Measurements from ENCODE around the gene IRS1. TPM values are rescaled to one million over a fixed set of nuclear protein-coding genes. Genes with fewer than 3 reads are reported as not detected.
"Not testable (repeated sequence)": the region's sequence is repeated elsewhere in the genome, so short reads cannot be mapped to it uniquely, and the experiment has no call there.

IRS1 gene
- 10 to 100 TPM; 11.4 to 14.8 (median 12.7) TPM for polyA plus RNA-seq (ENCODE audit: insufficient read length in 4 of 4)

DNA sequence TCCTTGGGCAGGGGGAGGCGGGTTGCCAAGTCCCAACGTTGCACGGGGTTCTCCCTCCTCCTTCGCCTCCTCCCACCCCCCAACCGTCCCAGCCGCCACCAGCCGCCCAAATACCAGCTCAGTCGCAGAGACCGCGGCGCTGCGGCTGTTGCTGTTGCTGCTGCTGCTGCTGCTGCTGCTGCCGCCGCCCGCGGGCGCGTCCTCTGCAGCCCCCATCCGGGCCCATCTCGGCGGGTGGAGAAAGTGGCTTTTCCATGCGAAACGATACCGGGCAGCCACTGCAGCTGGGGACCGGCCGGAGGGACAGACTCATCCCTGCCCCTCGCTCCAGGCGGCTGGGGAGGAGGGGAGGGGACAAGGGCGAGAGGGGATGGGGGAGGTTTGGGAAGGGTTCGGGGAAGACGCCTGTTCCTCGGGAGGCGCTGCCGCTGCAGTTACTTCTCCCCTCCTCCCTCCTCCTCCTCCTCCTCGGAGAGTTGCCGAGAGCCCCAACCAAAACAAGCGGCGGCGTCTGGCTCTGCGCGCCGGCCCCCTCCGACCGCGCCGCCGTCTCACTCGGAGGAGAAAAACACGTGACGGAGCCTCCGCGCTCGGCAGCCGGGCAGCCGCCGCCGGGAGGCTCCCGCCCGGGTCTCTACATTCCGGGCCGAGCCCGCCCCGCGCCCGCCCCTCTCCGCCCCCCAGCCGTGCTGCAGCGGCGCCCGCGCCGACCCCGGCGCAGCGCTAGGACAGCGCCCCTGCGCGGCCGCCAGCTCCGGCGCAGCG is at the start of gene IRS1:
Gene IRS1 (minus strand): TSS at position 610 of the 765 bp plus-strand sequence. CDS start 1,082 bp downstream, outside the sequence.
- peak in 1 of 4 donors; percentile 74 for DNase-seq (ENCODE audit: low read depth in 4 of 4, low spot score in 2 of 4)

DNA sequence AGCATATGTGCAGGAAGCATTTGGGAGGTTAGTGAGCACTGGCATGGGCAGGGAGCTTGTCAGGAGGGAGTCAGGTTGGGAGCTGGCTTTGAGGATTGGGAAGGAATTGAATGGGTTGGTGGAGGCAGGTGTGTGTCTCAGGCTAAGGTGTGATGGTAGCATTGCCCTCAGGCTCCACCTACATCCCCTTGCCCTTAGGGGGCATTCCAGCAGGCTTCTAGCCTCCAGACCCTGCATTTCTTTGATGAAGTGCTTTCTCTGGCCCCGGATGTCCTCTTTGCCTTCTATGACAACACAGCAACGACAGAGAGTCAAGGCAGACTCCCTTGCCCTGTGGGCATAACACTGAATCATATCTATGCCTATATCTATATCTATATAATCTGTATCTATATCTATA is 49.7 kb upstream of the IRS1 start:
- DNase-seq (ENCODE audit: low read depth in 4 of 4, low spot score in 2 of 4): no peak

DNA sequence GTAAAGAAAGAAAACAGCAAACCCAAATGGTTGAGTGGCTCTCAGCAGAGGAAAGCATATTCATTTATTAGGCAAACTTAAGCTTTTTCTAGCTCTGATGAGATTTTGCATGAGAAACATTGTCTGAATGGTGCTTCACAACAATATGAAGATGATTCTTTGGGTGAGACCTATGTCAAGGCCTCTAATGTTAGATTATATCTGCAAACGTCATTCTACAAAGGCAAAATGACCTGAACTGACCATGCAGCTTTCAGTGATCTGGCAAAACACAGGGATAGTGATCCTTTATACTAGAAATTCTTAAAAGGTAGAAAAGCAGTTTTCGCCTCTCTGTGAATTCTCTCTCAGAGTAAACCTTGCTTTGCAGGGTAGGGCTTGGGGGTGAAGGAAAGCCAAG is 47.9 kb upstream of the IRS1 start:
- DNase-seq (ENCODE audit: low read depth in 4 of 4, low spot score in 2 of 4): no peak

- no peak for DNase-seq (ENCODE audit: low read depth in 4 of 4, low spot score in 2 of 4)
Measured at GRCh38 chr2:226847090-226847489, 47.5 kb upstream of the IRS1 start.

DNA sequence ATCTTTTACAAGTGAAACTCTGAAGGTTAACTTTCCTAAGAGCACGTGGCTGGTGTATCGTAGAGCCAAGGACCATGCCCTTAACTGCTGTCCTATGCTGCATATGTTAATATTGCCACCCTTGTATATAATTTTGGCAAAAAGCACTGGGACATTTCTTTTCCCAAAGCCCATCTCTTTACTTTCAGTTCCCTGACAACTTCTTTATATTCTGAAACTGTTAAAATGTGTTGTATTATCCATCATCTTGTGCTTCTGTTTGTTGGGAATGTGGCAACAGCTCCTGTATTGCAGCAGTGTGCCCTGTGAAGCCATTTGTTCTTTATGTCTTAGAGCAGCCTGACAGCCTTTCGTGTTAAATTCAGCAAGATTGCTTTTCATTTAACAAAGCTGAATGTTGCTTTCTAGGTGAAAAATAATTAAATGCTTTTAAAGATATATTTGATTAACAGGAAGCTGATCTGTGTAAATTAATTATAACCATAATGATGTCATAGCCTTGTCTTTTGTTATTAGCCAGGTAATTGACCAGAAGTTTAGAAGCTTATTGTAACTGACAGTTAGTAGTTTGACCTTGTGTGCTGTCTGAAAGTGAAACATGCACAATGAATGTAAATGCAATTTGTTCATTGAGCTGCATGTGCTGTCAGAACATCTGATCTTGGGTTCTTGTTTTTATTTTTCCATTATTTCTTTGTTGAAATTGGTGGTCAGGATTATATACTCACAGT is 45.9 kb upstream of the IRS1 start:
- no peak for DNase-seq (ENCODE audit: low read depth in 4 of 4, low spot score in 2 of 4)

GRCh38 chr2:226843001-226843400 is 43.4 kb upstream of the IRS1 start:
- not testable (repeated sequence) for DNase-seq (ENCODE audit: low read depth in 4 of 4, low spot score in 2 of 4)

- no peak for DNase-seq (ENCODE audit: low read depth in 4 of 4, low spot score in 2 of 4)
Measured at GRCh38 chr2:226839951-226840350, 40.3 kb upstream of the IRS1 start.

- no peak for DNase-seq (ENCODE audit: low read depth in 4 of 4, low spot score in 2 of 4)
Measured at GRCh38 chr2:226839161-226839560, 39.5 kb upstream of the IRS1 start.

DNA sequence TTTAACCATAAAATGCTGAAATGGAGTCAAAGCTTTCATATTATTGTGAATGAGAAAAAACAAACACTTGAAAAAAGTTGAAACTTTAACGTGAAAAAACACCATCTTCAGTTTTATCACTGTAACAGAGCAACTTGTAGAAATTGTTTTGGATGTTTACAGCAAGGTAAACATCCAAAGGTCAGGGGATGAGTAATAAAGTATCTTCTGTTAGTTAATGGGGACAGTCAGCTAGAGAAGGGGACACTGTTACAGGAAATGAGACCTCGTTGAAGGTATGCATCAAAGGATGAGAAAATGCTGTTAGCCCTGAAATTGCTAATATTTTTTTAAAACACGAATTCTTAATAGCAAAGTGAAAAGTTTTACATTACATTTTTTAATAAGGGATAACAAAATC is 39.1 kb upstream of the IRS1 start:
- no peak for DNase-seq (ENCODE audit: low read depth in 4 of 4, low spot score in 2 of 4)

- no peak for DNase-seq (ENCODE audit: low read depth in 4 of 4, low spot score in 2 of 4)
Measured at GRCh38 chr2:226837787-226838603, 38.4 kb upstream of the IRS1 start.

DNA sequence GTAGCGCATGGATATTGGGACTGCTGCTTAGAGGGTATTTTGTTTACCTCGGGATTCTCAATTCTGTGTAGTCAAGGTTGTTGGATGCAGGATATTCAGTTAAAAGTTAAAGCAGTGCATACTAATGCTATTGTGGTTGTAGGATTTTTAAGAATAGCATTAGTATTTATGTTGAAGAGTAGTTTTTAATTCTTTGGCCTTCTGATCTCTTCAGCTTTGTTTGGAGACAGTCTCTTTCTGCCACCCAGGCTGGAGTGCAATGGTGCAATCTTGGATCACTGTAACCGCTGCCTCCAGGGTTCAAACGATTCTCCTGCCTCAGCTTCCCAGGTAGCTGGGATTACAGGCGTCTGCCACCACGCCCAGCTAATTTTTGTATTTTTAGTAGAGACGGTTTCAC is 37.7 kb upstream of the IRS1 start:
- DNase-seq (ENCODE audit: low read depth in 4 of 4, low spot score in 2 of 4): no peak

DNA sequence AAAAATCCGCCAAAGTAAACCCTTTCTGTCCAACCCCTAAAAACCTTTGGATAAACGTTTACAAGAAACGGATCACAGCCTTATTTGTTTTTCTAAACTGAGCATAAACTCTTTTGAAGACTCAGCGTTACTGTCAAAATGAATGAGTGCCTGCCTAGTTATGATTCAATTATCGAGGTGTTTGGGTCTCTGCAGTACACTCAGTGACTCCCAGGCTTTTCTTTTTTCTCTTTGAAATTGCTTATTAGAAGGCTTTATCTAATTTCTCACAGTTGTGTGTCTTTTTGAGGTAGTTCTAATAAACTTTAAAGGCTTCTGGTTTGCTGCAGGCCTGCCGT is 36.9 kb upstream of the IRS1 start:
- no peak for DNase-seq (ENCODE audit: low read depth in 4 of 4, low spot score in 2 of 4)

DNA sequence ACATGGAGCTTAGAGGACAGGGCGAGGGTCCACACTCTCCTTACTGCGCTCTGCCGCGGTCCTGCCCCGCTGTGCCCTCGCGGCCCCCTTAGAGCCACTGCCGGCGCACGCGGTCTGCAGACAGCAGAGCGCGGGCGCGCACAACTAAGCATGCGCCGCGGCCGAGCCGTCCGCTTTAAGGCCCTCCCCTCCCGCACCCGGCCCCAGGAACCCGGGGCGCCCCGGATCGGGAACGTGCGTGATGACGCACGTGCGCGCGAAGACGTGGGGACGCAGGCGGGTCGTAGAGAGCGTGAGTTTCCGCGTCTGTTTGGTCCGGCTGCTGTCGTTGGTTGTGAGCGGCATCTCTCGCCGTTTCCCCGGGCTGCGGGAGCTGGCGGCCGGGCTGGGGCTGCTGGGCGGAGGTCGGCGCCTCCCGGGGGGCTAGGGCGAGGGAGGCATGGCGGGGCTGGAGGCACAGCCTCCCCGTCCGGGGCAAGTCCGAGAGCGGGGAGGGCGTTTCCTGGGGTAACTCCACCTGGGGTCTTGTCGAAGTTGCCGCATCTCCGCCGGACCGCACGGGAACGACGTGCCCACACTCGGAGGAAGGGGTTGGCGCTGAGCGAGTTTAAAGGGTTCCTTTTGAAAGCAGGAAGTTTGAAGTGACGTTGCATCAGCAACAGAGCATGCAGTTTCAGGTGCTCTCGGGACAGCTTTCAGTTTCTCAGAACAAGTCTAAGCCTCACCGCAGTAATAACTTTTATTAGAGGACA is 36.4 kb upstream of the IRS1 start, which contains the start of gene RHBDD1:
Gene RHBDD1 (plus strand): TSS at position 259 of the 752 bp plus-strand sequence. CDS start 28,640 bp downstream, outside the sequence.
- DNase-seq (ENCODE audit: low read depth in 4 of 4, low spot score in 2 of 4): peak; percentile 78 to 88 (median 85)

- no peak for DNase-seq (ENCODE audit: low read depth in 4 of 4, low spot score in 2 of 4)
Measured at GRCh38 chr2:226835420-226835795, 35.8 kb upstream of the IRS1 start.

DNA sequence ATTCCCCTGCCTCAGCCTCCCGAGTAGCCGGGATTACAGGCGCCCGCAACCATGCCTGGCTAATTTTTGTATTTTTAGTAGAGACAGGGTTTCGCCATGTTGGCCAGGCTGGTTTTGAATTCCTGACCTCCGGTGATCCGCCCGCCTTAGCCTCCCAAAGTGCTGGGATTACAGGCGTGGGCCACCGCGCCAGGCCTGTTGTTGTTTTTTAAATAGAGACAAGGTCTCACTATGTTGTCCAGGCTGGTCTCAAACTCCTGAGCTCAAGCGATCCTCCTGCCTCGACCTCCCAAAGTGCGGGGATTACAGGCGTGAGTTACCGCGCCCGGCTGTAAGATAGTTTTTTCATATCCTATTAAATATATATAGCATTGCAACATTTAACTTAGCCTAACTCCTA is 35.3 kb upstream of the IRS1 start:
- not testable (repeated sequence) for DNase-seq (ENCODE audit: low read depth in 4 of 4, low spot score in 2 of 4)

DNA sequence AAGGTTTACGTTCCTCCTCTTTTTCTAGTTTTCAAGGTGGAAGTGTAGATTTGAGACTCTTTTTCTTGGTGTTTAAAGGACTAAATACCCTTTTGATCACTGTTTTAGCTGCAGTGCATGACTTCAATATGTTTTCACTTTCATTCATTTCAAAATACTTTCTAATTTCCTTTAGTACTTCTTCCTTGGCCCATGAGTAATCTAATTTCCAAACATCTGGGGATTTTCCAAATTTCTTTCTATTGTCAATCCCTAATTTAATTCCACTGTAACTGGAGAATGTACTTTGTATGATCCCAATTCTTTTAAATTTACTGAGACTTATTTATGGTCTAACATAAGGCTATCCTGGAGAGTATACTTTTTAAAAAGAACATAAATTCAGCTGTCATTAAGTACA is 32.4 kb upstream of the IRS1 start:
- no peak for DNase-seq (ENCODE audit: low read depth in 4 of 4, low spot score in 2 of 4)

GRCh38 chr2:226831266-226831665 is 31.6 kb upstream of the IRS1 start:
- no peak for DNase-seq (ENCODE audit: low read depth in 4 of 4, low spot score in 2 of 4)

GRCh38 chr2:226829721-226830631 is 30.4 kb upstream of the IRS1 start:
- DNase-seq (ENCODE audit: low read depth in 4 of 4, low spot score in 2 of 4): no peak

- no peak for DNase-seq (ENCODE audit: low read depth in 4 of 4, low spot score in 2 of 4)
Measured at GRCh38 chr2:226828191-226828590, 28.6 kb upstream of the IRS1 start.

Measured in left renal cortex interstitium (tissue), 4 donors.